CD14-positive monocyte (primary cell): Measurements from ENCODE around the gene AGO3. TPM values are rescaled to one million over a fixed set of nuclear protein-coding genes. Genes with fewer than 3 reads are reported as not detected.

ENCODE experiments used
- DNase-seq, 3 donors: peaks; one replicate each; pipeline ENCODE4 v3.0.0-alpha.2; 2011 to 2022
- H2AFZ ChIP-seq: 2 replicates; pipeline ENCODE4 v1.6.0; 2012; ENCODE audit warnings: mild to moderate bottlenecking, low read depth, low read length, inconsistent platforms; ENCODE audit not compliant: insufficient read depth, poor library complexity, severe bottlenecking
- H3K27ac ChIP-seq, 2 donors: 1 replicate in 1 of 2; 2 replicates in 1 of 2; pipeline ENCODE4 v1.5.1; 2012 to 2013; ENCODE audit warnings: low read length in 2 of 2, control low read depth in 1 of 2, inconsistent platforms in 1 of 2, low read depth in 1 of 2, mild to moderate bottlenecking in 1 of 2
- H3K27me3 ChIP-seq, 2 donors: one replicate each; pipeline versions ENCODE4 v1.6.0 to v1.6.1; 2011 to 2013; ENCODE audit warnings: low read length in 2 of 2; ENCODE audit not compliant: control insufficient read depth in 2 of 2, insufficient read depth in 2 of 2
- H3K36me3 ChIP-seq, 2 donors: replicated peaks in 1 of 2; 1 replicate in 1 of 2; 2 replicates in 1 of 2; pipeline versions ENCODE4 v1.5.1 to v1.6.1; 2012 to 2013; ENCODE audit warnings: low read length in 2 of 2, control low read depth in 1 of 2, inconsistent platforms in 1 of 2, mild to moderate bottlenecking in 1 of 2; ENCODE audit not compliant: insufficient read depth in 2 of 2, control insufficient read depth in 1 of 2
- H3K4me1 ChIP-seq, 2 donors: 1 replicate in 1 of 2; 2 replicates in 1 of 2; pipeline versions ENCODE4 v1.5.1 to v1.6.1; 2012 to 2013; ENCODE audit warnings: low read length in 2 of 2, control low read depth in 1 of 2, inconsistent platforms in 1 of 2, mild to moderate bottlenecking in 1 of 2, moderate library complexity in 1 of 2; ENCODE audit not compliant: insufficient read depth in 2 of 2, control insufficient read depth in 1 of 2
- H3K4me2 ChIP-seq: replicated peaks from 2 replicates; pipeline ENCODE3; 2012; ENCODE audit warnings: low read length, moderate library complexity, mild to moderate bottlenecking; ENCODE audit not compliant: poor library complexity, severe bottlenecking; ENCODE audit errors: extremely low read depth
- H3K4me3 ChIP-seq, 3 experiments: fragments of 200-600 bp in 1 of 3; sonication (generic) in 1 of 3; replicated peaks in 1 of 3; 1 replicate in 2 of 3; 2 replicates in 1 of 3; pipeline ENCODE4 v1.5.1; 2011 to 2013; ENCODE audit warnings: low read length in 3 of 3, mild to moderate bottlenecking in 3 of 3, control low read depth in 2 of 3, low read depth in 2 of 3, inconsistent platforms in 1 of 3, moderate library complexity in 1 of 3
- H3K79me2 ChIP-seq: 2 replicates; pipeline ENCODE4 v1.6.0; 2012; ENCODE audit warnings: mild to moderate bottlenecking, control low read depth, inconsistent platforms, low read length, moderate library complexity; ENCODE audit not compliant: insufficient read depth
- H3K9ac ChIP-seq: 2 replicates; pipeline ENCODE4 v1.6.0; 2017; ENCODE audit warnings: low read length, mild to moderate bottlenecking; ENCODE audit not compliant: insufficient read depth, poor library complexity, severe bottlenecking
- H3K9me3 ChIP-seq, 2 donors: replicated peaks in 1 of 2; 1 replicate in 1 of 2; 2 replicates in 1 of 2; pipeline versions ENCODE4 v1.5.1 to v1.6.1; 2012 to 2013; ENCODE audit warnings: low read length in 2 of 2, control low read depth in 1 of 2; ENCODE audit not compliant: control insufficient read depth in 1 of 2, insufficient read depth in 1 of 2
- H4K20me1 ChIP-seq: 2 replicates; pipeline ENCODE4 v1.6.0; 2012; ENCODE audit warnings: mild to moderate bottlenecking, low read length, control low read depth, moderate library complexity; ENCODE audit not compliant: insufficient read depth
- H3K27ac Mint-ChIP-seq, 7 donors: one replicate each; pipeline ENCODE4 v1.8.0; 2020; ENCODE audit warnings: mild to moderate bottlenecking in 7 of 7, mixed read lengths in 7 of 7, moderate library complexity in 6 of 7, inconsistent platforms in 2 of 7
- H3K27me3 Mint-ChIP-seq, 3 donors: one replicate each; pipeline ENCODE4 v1.8.0; 2021 to 2022; ENCODE audit warnings: low read depth in 3 of 3, mild to moderate bottlenecking in 3 of 3, mixed read lengths in 3 of 3, moderate library complexity in 3 of 3, inconsistent platforms in 1 of 3
- H3K36me3 Mint-ChIP-seq, 2 donors: one replicate each; pipeline ENCODE4 v1.8.0; 2020; ENCODE audit warnings: mixed read lengths in 2 of 2, inconsistent platforms in 1 of 2, mild to moderate bottlenecking in 1 of 2
- H3K4me1 Mint-ChIP-seq: one replicate; pipeline ENCODE4 v1.8.0; 2020; ENCODE audit warnings: mild to moderate bottlenecking, mixed read lengths
- H3K4me3 Mint-ChIP-seq, 2 donors: one replicate each; pipeline ENCODE4 v1.8.0; 2020; ENCODE audit warnings: mild to moderate bottlenecking in 2 of 2, mixed read lengths in 2 of 2, moderate library complexity in 1 of 2
- H3K9me3 Mint-ChIP-seq, 7 donors: one replicate each; pipeline ENCODE4 v1.8.0; 2020 to 2022; ENCODE audit warnings: mixed read lengths in 7 of 7, mild to moderate bottlenecking in 6 of 7, moderate library complexity in 6 of 7, inconsistent platforms in 2 of 7
- CTCF ChIP-seq: fragments of 200-600 bp; IDR thresholded peaks from one replicate; pipeline ENCODE4 v1.8.0; 2022; ENCODE audit warnings: antibody characterized with exemption, mild to moderate bottlenecking
- WGBS: methylation state at CpG from one replicate; pipeline ENCODE4 v1.1.5; 2013; ENCODE audit warnings: missing lambda C conversion rate; ENCODE audit not compliant: insufficient coverage; 5-methylcytosine and 5-hydroxymethylcytosine counted together
- intact Hi-C, 2 donors: fragments of 100-400 bp; cut with micrococcal nuclease; formaldehyde crosslinking; loops; one replicate each; pipeline versions ENCODE4 v1.15.0 to v1.15.1; 2023
- polyA plus RNA-seq, 3 donors: library from polyadenylated mRNA; depleted of rRNA in 1 of 3; unstranded in 2 of 3; stranded (reverse) in 1 of 3; fragments of 300-500 nt in 2 of 3; fragments of >200 nt in 1 of 3; fragmentation: Illumina TruSeq in 2 of 3; gene quantifications; 1 replicate in 2 of 3; 2 replicates in 1 of 3; pipeline ENCODE4 v1.2.3, GENCODE V29; 2012 to 2021

AGO3 gene
- polyA plus RNA-seq, 3 donors: 6.3 to 9.0 (median 8.3) TPM

- Histone ChIP-seq H3K9ac (peak overlapping the region; percentile 6), H3K4me3 (peak overlapping the region in 1 of 3 experiments; percentile 37), H3K27me3 (no peaks in the 10 kb centered on the region), H3K36me3 (peaks cover 18 to 21% of the 10 kb centered on the region in 2 donors), H3K4me2 (peak overlapping the region; percentile 45), H3K9me3 (no peaks in the 10 kb centered on the region), H3K79me2 (peaks cover 74% of the 10 kb centered on the region), H4K20me1 (peaks cover 38% of the 10 kb centered on the region), H3K4me1 (peaks cover 65 to 66% of the 10 kb centered on the region in 2 donors), H3K27ac (peak overlapping the region; percentile 15 to 54), H2AFZ (no peak overlapping the region)
- peaks cover 0 to 5% (median 0%) of the 10 kb centered on the region in 3 donors for H3K27me3 Mint-ChIP-seq
- peaks cover 24 to 25% of the 10 kb centered on the region in 2 donors for H3K36me3 Mint-ChIP-seq
- H3K27ac Mint-ChIP-seq: peak overlapping the region; percentile 51 to 90 (median 85)
- no peaks in the 10 kb centered on the region for H3K9me3 Mint-ChIP-seq
- intact Hi-C loops: loop anchor here in 1 of 2 donors (5.0 kb wide), 1 partner anchor 36 kb away; no protein-coding TSS in a partner anchor
- no peak for TF ChIP-seq CTCF
- DNase-seq: no peak
- peak overlapping the region; percentile 58 to 72 for H3K4me3 Mint-ChIP-seq
- 0% methylated on average over 1 of the region's 4 CpGs for WGBS
- H3K4me1 Mint-ChIP-seq: peaks cover 66% of the 10 kb centered on the region
Measured at GRCh38 chr1:35885961-35886558, 44.8 kb upstream of the AGO3 start.

- Mint-ChIP-seq H3K27me3 (peaks cover 0 to 5% (median 0%) of the 10 kb centered on the region in 3 donors), H3K4me3 (peak overlapping the region; percentile 58 to 72), H3K36me3 (peaks cover 26 to 32% of the 10 kb centered on the region in 2 donors), H3K27ac (peak overlapping the region; percentile 51 to 90 (median 85)), H3K9me3 (no peaks in the 10 kb centered on the region), H3K4me1 (peaks cover 65% of the 10 kb centered on the region)
- H4K20me1 ChIP-seq: peaks cover 38% of the 10 kb centered on the region
- H3K27me3 ChIP-seq: no peaks in the 10 kb centered on the region
- H3K36me3 ChIP-seq: peaks cover 24 to 27% of the 10 kb centered on the region in 2 donors
- no peak for TF ChIP-seq CTCF
- H3K79me2 ChIP-seq: peaks cover 81% of the 10 kb centered on the region
- intact Hi-C loops: loop anchor here in 1 of 2 donors (5.0 kb wide), 1 partner anchor 35 kb away; no protein-coding TSS in a partner anchor
- H2AFZ ChIP-seq: no peak overlapping the region
- no peaks in the 10 kb centered on the region for H3K9me3 ChIP-seq
- H3K4me3 ChIP-seq: peak overlapping the region in 1 of 3 experiments; percentile 37
- H3K4me1 ChIP-seq: peaks cover 65 to 66% of the 10 kb centered on the region in 2 donors
- peak overlapping the region; percentile 24 to 54 for H3K27ac ChIP-seq
- WGBS: 80% methylated on average over 1 of the region's 3 CpGs
- H3K9ac ChIP-seq: peak overlapping the region; percentile 19
- DNase-seq: peak; percentile 32 to 43 (median 35)
- H3K4me2 ChIP-seq: peak overlapping the region; percentile 45
Measured at GRCh38 chr1:35886577-35887431, 44.1 kb upstream of the AGO3 start.
